GM19468 (cell line): Measurements from ENCODE around the gene TPH2.

ENCODE experiments used
- ATAC-seq: cut with Tn5 transposase; IDR thresholded peaks from one replicate; pipeline ENCODE4 v1.9.1; 2021; ENCODE audit warnings: mild to moderate bottlenecking, moderate library complexity, moderate number of reproducible peaks; ENCODE audit not compliant: unreplicated experiment; ENCODE audit errors: extremely low read depth

Gene TPH2

GRCh38 chr12:71958056-71958455 is 19.4 kb downstream of the TPH2 start:
- no peak for ATAC-seq

- no peak for ATAC-seq
These were observed 19.8 kb downstream of the TPH2 start for GRCh38 chr12:71958457-71958856.

- no peak for ATAC-seq
These were observed 20.4 kb downstream of the TPH2 start for GRCh38 chr12:71958993-71959578.

- ATAC-seq: no peak
These were observed 28.6 kb downstream of the TPH2 start for GRCh38 chr12:71967211-71967610.

- ATAC-seq: no peak
These were observed 30.7 kb downstream of the TPH2 start for GRCh38 chr12:71969330-71969729.

GRCh38 chr12:71970031-71970430 is 31.4 kb downstream of the TPH2 start:
- no peak for ATAC-seq

GRCh38 chr12:71972441-71973074 is 33.9 kb downstream of the TPH2 start:
- no peak for ATAC-seq

- no peak for ATAC-seq
These were observed 35.0 kb downstream of the TPH2 start for GRCh38 chr12:71973687-71974086.

GRCh38 chr12:71980538-71980937 is 41.9 kb downstream of the TPH2 start:
- no peak for ATAC-seq

- no peak for ATAC-seq
These were observed 42.5 kb downstream of the TPH2 start for GRCh38 chr12:71981149-71981548.

- ATAC-seq: no peak
These were observed 56.1 kb downstream of the TPH2 start for GRCh38 chr12:71994715-71995114.

- no peak for ATAC-seq
These were observed 61.1 kb downstream of the TPH2 start for GRCh38 chr12:71999795-72000194.

GRCh38 chr12:72000969-72001648 is 62.5 kb downstream of the TPH2 start:
- no peak for ATAC-seq

- ATAC-seq: no peak
These were observed 68.1 kb downstream of the TPH2 start for GRCh38 chr12:72006766-72007165.

- no peak for ATAC-seq
These were observed 71.7 kb downstream of the TPH2 start for GRCh38 chr12:72010356-72010755.

- no peak for ATAC-seq
These were observed 72.7 kb downstream of the TPH2 start for GRCh38 chr12:72011374-72011773.

GRCh38 chr12:72012874-72013273 is 74.2 kb downstream of the TPH2 start:
- ATAC-seq: no peak

GRCh38 chr12:72015895-72016294 is 77.2 kb downstream of the TPH2 start:
- ATAC-seq: no peak

GRCh38 chr12:72017054-72017651 is 78.5 kb downstream of the TPH2 start:
- ATAC-seq: peak; percentile 77

- no peak for ATAC-seq
These were observed 79.4 kb downstream of the TPH2 start for GRCh38 chr12:72018036-72018435.

- ATAC-seq: no peak
These were observed 86.0 kb downstream of the TPH2 start for GRCh38 chr12:72024613-72025012.
